HepG2 (cell line): Measurements from ENCODE around the gene GPHN.

Experiments
- EZH2 ChIP-seq: conservative IDR thresholded peaks from 2 replicates; pipeline ENCODE4 v1.6.1; 2012; ENCODE audit warnings: mild to moderate bottlenecking, low read depth, low read length, moderate library complexity
- HNRNPLL ChIP-seq: fragments of 200-400 bp; formaldehyde crosslinking; IDR thresholded peaks from 2 replicates; pipeline ENCODE4 v1.6.1; 2017; ENCODE audit warnings: mild to moderate bottlenecking, low read depth, low read length; ENCODE audit not compliant: poor library complexity, severe bottlenecking
- YY1 ChIP-seq: IDR thresholded peaks from 2 replicates; pipeline ENCODE4 v1.6.1; 2011; ENCODE audit warnings: low read length, low read depth, moderate library complexity, mild to moderate bottlenecking; ENCODE audit not compliant: insufficient read depth, insufficient replicate concordance
- TF ChIP-seq, protein P1 (sequence below): sonication (generic); formaldehyde crosslinking; IDR thresholded peaks from 2 replicates; pipeline ENCODE4 v1.4.0; 2020; ENCODE audit warnings: missing genetic modification reagents

DNA sequence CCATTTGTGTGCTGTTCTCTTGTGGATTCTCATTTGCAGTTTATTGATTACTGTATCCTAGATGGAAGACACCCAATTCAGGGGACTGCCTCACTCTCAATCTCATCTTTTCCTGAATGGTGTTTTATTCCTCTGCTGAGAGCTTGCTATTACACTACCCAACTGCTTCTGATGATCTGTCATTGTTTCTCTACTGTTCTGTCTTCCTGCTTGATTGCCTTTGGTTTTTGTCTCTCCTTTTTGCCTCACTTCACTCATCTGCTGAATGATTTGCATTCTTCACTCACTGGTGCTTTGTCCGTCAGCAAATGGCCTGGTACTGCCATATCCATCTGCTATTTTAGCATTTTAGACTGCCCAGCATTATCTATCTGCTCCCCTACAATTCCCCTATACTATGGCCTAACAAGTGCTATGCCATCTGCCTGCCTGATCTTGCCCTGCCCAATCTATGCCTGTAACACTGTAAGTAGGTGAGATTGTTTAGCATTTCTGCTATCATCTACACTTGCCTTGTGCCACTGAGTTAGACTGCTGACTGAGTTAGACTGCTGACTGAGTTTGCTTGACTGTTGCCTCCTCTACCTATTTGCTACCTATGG is 335.1 kb downstream of the GPHN start:
- no peak for TF ChIP-seq YY1
- TF ChIP-seq, protein P1, sequence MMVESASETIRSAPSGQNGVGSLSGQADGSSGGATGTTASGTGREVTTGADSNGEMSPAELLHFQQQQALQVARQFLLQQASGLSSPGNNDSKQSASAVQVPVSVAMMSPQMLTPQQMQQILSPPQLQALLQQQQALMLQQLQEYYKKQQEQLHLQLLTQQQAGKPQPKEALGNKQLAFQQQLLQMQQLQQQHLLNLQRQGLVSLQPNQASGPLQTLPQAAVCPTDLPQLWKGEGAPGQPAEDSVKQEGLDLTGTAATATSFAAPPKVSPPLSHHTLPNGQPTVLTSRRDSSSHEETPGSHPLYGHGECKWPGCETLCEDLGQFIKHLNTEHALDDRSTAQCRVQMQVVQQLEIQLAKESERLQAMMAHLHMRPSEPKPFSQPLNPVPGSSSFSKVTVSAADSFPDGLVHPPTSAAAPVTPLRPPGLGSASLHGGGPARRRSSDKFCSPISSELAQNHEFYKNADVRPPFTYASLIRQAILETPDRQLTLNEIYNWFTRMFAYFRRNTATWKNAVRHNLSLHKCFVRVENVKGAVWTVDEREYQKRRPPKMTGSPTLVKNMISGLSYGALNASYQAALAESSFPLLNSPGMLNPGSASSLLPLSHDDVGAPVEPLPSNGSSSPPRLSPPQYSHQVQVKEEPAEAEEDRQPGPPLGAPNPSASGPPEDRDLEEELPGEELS = no peak
- no peak for TF ChIP-seq EZH2
- no peak for TF ChIP-seq HNRNPLL
